Prostate gland (tissue), 2 donors: ENCODE data around the gene TNFRSF14. TPM values are rescaled to one million over a fixed set of nuclear protein-coding genes. Genes with fewer than 3 reads are reported as not detected.

Experiments
- DNase-seq: peaks from one replicate; pipeline ENCODE4 v3.0.0-alpha.2; 2019; ENCODE audit warnings: low spot score
- H3K27ac ChIP-seq, 2 donors: fragments of 200-600 bp; sonication (generic); 2 replicates each; pipeline ENCODE4 v1.5.1; 2017 to 2019
- H3K27me3 ChIP-seq: fragments of 200-600 bp; sonication (generic); replicated peaks from 2 replicates; pipeline ENCODE4 v1.5.1; 2019; ENCODE audit not compliant: insufficient read depth
- H3K36me3 ChIP-seq, 2 donors: fragments of 200-600 bp; sonication (generic); 1 replicate in 1 of 2; 2 replicates in 1 of 2; pipeline versions ENCODE4 v1.5.1 to v1.8.1; 2017 to 2019
- H3K4me1 ChIP-seq: fragments of 200-600 bp; sonication (generic); replicated peaks from 2 replicates; pipeline ENCODE4 v1.5.1; 2019
- H3K4me3 ChIP-seq, 2 donors: fragments of 200-600 bp; sonication (generic); 2 replicates each; pipeline ENCODE4 v1.5.1; 2017 to 2019
- H3K9me3 ChIP-seq: fragments of 200-600 bp; sonication (generic); 2 replicates; pipeline ENCODE4 v1.5.1; 2017
- CTCF ChIP-seq, 4 experiments: fragments of 200-600 bp in 2 of 4; fragments of 450-650 bp in 2 of 4; sonication (generic) in 2 of 4; IDR thresholded peaks; 1 replicate in 3 of 4; 2 replicates in 1 of 4; pipeline ENCODE4 v1.5.1; 2016 to 2019; ENCODE audit warnings: antibody characterized with exemption in 4 of 4, mild to moderate bottlenecking in 2 of 4, moderate library complexity in 2 of 4
- POLR2A ChIP-seq: fragments of 450-650 bp; IDR thresholded peaks from one replicate; pipeline ENCODE4 v1.6.1; 2016; ENCODE audit warnings: antibody characterized with exemption, mild to moderate bottlenecking
- POLR2AphosphoS5 ChIP-seq: sonication (generic); formaldehyde crosslinking; IDR thresholded peaks from one replicate; pipeline ENCODE4 v1.6.1; 2017; ENCODE audit warnings: antibody characterized with exemption
- whole genome bisulfite sequencing: methylation state at CpG from one replicate; pipeline ENCODE4 v1.1.5; 2018; 5-methylcytosine and 5-hydroxymethylcytosine counted together
- intact Hi-C: fragments of 100-400 bp; cut with DNase I; formaldehyde crosslinking; loops from one replicate; pipeline ENCODE4 v1.14.2; 2022
- total RNA-seq, 2 donors: library from RNA; depleted of rRNA; stranded (reverse); fragments of >200 nt; gene quantifications; one replicate each; pipeline ENCODE4 v1.1.0, GENCODE V29; 2016

Gene TNFRSF14
- total RNA-seq, 2 donors from 2014 or later: 83.3 to 105 TPM

GRCh38 chr1:2594001-2594640 is 38.0 kb downstream of the TNFRSF14 start:
- Histone ChIP-seq H3K27ac (no peak overlapping the region), H3K4me1 (peaks cover 9% of the 10 kb centered on the region), H3K4me3 (peak overlapping the region in 1 of 2 donors; percentile 12), H3K9me3 (no peaks in the 10 kb centered on the region), H3K27me3 (no peaks in the 10 kb centered on the region), H3K36me3 (no peaks in the 10 kb centered on the region)
- intact Hi-C loops: no loop called here
- TF ChIP-seq POLR2A (no peak), POLR2AphosphoS5 (no peak), CTCF (IDR thresholded peaks at IDR 0.05) (no peak)
- DNase-seq: no peak
- 17% methylated on average over 20 of the region's 20 CpGs for whole genome bisulfite sequencing

GRCh38 chr1:2594641-2595131 is 38.5 kb downstream of the TNFRSF14 start:
- H3K27ac ChIP-seq: no peak overlapping the region
- H3K27me3 ChIP-seq: no peaks in the 10 kb centered on the region
- H3K4me3 ChIP-seq: no peak overlapping the region
- TF ChIP-seq CTCF (IDR thresholded peaks at IDR 0.05) (no peak), POLR2A (no peak), POLR2AphosphoS5 (no peak)
- DNase-seq: no peak
- intact Hi-C loops: no loop called here
- WGBS: 88% methylated on average over 17 of the region's 17 CpGs
- H3K9me3 ChIP-seq: no peaks in the 10 kb centered on the region
- no peaks in the 10 kb centered on the region for H3K36me3 ChIP-seq
- peaks cover 9% of the 10 kb centered on the region for H3K4me1 ChIP-seq

- H3K27me3 ChIP-seq: no peaks in the 10 kb centered on the region
- intact Hi-C loops: no loop called here
- 90% methylated on average over 13 of the region's 19 CpGs for WGBS
- H3K36me3 ChIP-seq: no peaks in the 10 kb centered on the region
- H3K4me3 ChIP-seq: no peak overlapping the region
- no peak overlapping the region for H3K27ac ChIP-seq
- no peaks in the 10 kb centered on the region for H3K9me3 ChIP-seq
- DNase-seq: no peak
- TF ChIP-seq POLR2AphosphoS5: no peak
- no peak for TF ChIP-seq POLR2A
- TF ChIP-seq CTCF (IDR thresholded peaks at IDR 0.05): no peak
- H3K4me1 ChIP-seq: peaks cover 9% of the 10 kb centered on the region
Measured at GRCh38 chr1:2595261-2595811, 39.2 kb downstream of the TNFRSF14 start.

GRCh38 chr1:2595812-2596529 is 39.8 kb downstream of the TNFRSF14 start:
- WGBS: 92% methylated on average over 30 of the region's 31 CpGs
- no peak for DNase-seq

More at GRCh38 chr1:2595812-2596529, 39.8 kb downstream of the TNFRSF14 start:
- H3K36me3 ChIP-seq: no peaks in the 10 kb centered on the region
- H3K27me3 ChIP-seq: no peaks in the 10 kb centered on the region
- TF ChIP-seq CTCF (IDR thresholded peaks at IDR 0.05) (no peak), POLR2A (no peak), POLR2AphosphoS5 (no peak)
- intact Hi-C loops: no loop called here
- H3K4me3 ChIP-seq: no peak overlapping the region
- peaks cover 9% of the 10 kb centered on the region for H3K4me1 ChIP-seq
- H3K27ac ChIP-seq: no peak overlapping the region
- no peaks in the 10 kb centered on the region for H3K9me3 ChIP-seq
